ENCODE data around the gene TRIL.

The TRIL gene

GRCh38 chr7:28958235-28958979 lies at the start of gene TRIL:
Gene TRIL (minus strand): TSS chr7:28958330. CDS start chr7:28958046, 284 bp downstream.
- peak; percentile 40 for DNase-seq

GRCh38 chr7:29007127-29007526 lies 49.0 kb upstream of the TRIL start:
- peak; percentile 15 for DNase-seq

GRCh38 chr7:29005829-29006228 lies 47.7 kb upstream of the TRIL start:
- no peak for DNase-seq

GRCh38 chr7:29005406-29005805 lies 47.3 kb upstream of the TRIL start:
- no peak for DNase-seq

- no peak for DNase-seq
These were observed 45.6 kb upstream of the TRIL start for GRCh38 chr7:29003703-29004102.

GRCh38 chr7:29000717-29001076 lies 42.6 kb upstream of the TRIL start:
- DNase-seq, result no peak

GRCh38 chr7:28999895-29000716 lies 42.0 kb upstream of the TRIL start:
- DNase-seq, result no peak

GRCh38 chr7:28999427-28999826 lies 41.3 kb upstream of the TRIL start:
- no peak for DNase-seq

- DNase-seq, result no peak
These were observed 40.0 kb upstream of the TRIL start for GRCh38 chr7:28998105-28998504.

- DNase-seq, result no peak
These were observed 38.7 kb upstream of the TRIL start for GRCh38 chr7:28996836-28997235.

GRCh38 chr7:28993371-28993770 lies 35.2 kb upstream of the TRIL start:
- no peak for DNase-seq

- no peak for DNase-seq
These were observed 34.7 kb upstream of the TRIL start for GRCh38 chr7:28992798-28993197.

GRCh38 chr7:28990200-28990960 lies 32.2 kb upstream of the TRIL start:
- no peak for DNase-seq

GRCh38 chr7:28989211-28989980 lies 31.3 kb upstream of the TRIL start:
- no peak for DNase-seq

- DNase-seq, result no peak
These were observed 30.7 kb upstream of the TRIL start for GRCh38 chr7:28988810-28989209.

GRCh38 chr7:28988091-28988490 lies 30.0 kb upstream of the TRIL start:
- no peak for DNase-seq

- no peak for DNase-seq
These were observed 28.6 kb upstream of the TRIL start for GRCh38 chr7:28986765-28987110.

- DNase-seq, result no peak
These were observed 28.1 kb upstream of the TRIL start for GRCh38 chr7:28986028-28986764.

GRCh38 chr7:28984631-28985030 lies 26.5 kb upstream of the TRIL start:
- DNase-seq, result no peak

GRCh38 chr7:28984217-28984616 lies 26.1 kb upstream of the TRIL start:
- no peak for DNase-seq

- DNase-seq, result no peak
These were observed 25.5 kb upstream of the TRIL start for GRCh38 chr7:28983396-28984190.

- DNase-seq, result no peak
These were observed 23.0 kb upstream of the TRIL start for GRCh38 chr7:28981161-28981465.

Data from COR-L47 (cell line).